Measurements from ENCODE around the gene NCBP2.

NCBP2 gene

DNA sequence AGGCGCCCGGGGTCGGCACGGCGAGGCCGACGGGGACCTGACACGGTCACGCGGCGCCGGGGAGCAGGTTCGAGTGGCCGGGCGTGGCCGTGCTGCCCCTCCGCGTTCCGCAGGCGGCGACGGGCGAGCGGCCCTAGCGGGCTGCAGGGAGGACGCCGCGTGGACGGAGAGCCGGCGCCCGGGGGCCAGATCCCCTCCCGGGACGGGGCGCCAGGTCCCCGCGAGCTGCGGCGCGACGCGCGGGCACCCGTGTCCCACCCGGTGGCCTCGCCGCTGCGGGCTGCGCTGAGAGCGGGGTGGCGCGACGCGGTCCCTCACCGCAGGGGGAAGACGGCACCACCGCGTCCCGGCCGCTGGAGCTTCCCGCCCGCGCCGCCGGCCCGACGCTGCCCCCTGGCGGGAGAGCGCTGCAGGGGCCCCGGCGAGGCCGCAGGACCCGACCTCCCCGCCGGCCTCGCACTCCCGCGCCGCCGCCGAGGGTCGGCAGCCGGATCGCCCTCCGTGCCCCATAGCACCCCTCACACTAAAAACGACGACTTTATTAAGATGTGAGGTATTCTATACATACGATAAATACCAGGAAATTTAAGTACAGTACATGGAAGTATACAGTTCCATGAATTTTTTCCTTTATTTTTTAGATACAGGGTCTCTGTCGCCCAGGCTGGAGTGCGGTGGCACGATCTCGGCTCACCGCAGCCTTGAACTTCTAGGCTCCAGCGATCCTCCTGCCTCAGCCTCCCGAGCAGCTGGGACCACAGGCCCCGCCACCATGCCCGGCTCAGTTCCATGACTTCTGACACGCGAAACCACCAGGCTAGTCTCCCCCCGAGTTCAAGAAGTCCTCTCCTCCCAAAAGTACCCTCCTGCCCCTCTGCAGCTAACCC lies 27.6 kb upstream of the NCBP2 start:
- Histone ChIP-seq H3K4me2 (ENCODE audit: low read length) (peak overlapping the region; percentile 78), H3K27me3 (ENCODE audit: low read depth, low read length) (0 out of 2 replicates have a peak, but pooled peaks cover 3% of the 10 kb centered on the region), H3K4me3 (ENCODE audit: low read length) (peak overlapping the region; percentile 76), H3K27ac (ENCODE audit: low read length) (no peak overlapping the region), H3K79me2 (ENCODE audit: low read length) (no peaks in the 10 kb centered on the region), H3K36me3 (replicated peaks; ENCODE audit: low read depth, low read length) (peaks cover 9% of the 10 kb centered on the region), H4K20me1 (ENCODE audit: insufficient read depth, low read length) (no peaks in the 10 kb centered on the region), H3K4me1 (ENCODE audit: low read length) (peaks cover 6% of the 10 kb centered on the region; the same call in 1 of the 2 replicates), H3K9ac (ENCODE audit: low read length) (peak overlapping the region; percentile 67; the same call in 1 of the 2 replicates), H2AFZ (ENCODE audit: low read depth, low read length) (no peak overlapping the region), H3K9me3 (ENCODE audit: insufficient read depth, low read length) (peaks cover 12% of the 10 kb centered on the region; the same call in 1 of the 2 replicates)
- TF ChIP-seq EZH2phosphoT487 (IDR thresholded peaks at IDR 0.05; ENCODE audit: low read depth) (no peak), CTCF (IDR thresholded peaks at IDR 0.05; ENCODE audit: low read depth, low read length) (peak; percentile 38)

DNA sequence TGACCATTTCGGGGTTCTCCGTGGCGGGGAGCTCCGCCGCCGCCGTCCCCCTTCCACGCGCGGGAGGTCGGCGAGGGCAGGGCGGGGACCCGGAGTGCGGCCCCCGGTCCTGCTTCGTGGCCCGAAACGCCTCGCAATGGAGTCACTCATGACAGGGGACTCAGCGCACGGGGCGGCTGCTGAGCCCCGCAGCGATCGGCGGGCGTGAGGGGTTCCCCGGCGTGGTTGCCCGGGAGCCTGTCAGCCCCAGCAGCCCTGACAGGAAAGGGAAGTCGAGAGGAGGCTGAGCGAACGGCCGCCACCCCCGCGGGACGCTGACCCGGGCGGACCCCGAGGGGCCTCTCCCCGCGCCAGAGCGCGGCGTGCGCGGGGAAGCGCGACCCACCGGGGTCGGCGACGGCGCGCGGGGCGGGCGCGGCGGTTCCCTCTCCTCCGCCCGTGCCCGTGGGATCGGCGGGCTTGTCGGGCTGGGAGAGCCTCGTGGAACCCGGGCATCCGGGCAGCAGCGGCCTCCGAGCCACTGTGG lies 26.9 kb upstream of the NCBP2 start:
- peak overlapping the region; percentile 70; the same call in 1 of the 2 replicates for H2AFZ ChIP-seq (ENCODE audit: low read depth, low read length)
- H3K36me3 ChIP-seq (replicated peaks; ENCODE audit: low read depth, low read length), result peaks cover 9% of the 10 kb centered on the region
- no peak overlapping the region for H3K27ac ChIP-seq (ENCODE audit: low read length)
- H4K20me1 ChIP-seq (ENCODE audit: insufficient read depth, low read length), result no peaks in the 10 kb centered on the region
- peak overlapping the region; percentile 67 for H3K9ac ChIP-seq (ENCODE audit: low read length)
- peaks cover 9% of the 10 kb centered on the region; the same call in 1 of the 2 replicates for H3K4me1 ChIP-seq (ENCODE audit: low read length)
- 0 out of 2 replicates have a peak, but pooled peaks cover 3% of the 10 kb centered on the region for H3K27me3 ChIP-seq (ENCODE audit: low read depth, low read length)
- H3K79me2 ChIP-seq (ENCODE audit: low read length), result no peaks in the 10 kb centered on the region
- TF ChIP-seq EZH2phosphoT487 (IDR thresholded peaks at IDR 0.05; ENCODE audit: low read depth) (no peak), CTCF (IDR thresholded peaks at IDR 0.05; ENCODE audit: low read depth, low read length) (no peak)
- H3K4me3 ChIP-seq (ENCODE audit: low read length), result peak overlapping the region; percentile 76
- H3K4me2 ChIP-seq (ENCODE audit: low read length), result peak overlapping the region; percentile 78
- peaks cover 16% of the 10 kb centered on the region; the same call in 1 of the 2 replicates for H3K9me3 ChIP-seq (ENCODE audit: insufficient read depth, low read length)

DNA sequence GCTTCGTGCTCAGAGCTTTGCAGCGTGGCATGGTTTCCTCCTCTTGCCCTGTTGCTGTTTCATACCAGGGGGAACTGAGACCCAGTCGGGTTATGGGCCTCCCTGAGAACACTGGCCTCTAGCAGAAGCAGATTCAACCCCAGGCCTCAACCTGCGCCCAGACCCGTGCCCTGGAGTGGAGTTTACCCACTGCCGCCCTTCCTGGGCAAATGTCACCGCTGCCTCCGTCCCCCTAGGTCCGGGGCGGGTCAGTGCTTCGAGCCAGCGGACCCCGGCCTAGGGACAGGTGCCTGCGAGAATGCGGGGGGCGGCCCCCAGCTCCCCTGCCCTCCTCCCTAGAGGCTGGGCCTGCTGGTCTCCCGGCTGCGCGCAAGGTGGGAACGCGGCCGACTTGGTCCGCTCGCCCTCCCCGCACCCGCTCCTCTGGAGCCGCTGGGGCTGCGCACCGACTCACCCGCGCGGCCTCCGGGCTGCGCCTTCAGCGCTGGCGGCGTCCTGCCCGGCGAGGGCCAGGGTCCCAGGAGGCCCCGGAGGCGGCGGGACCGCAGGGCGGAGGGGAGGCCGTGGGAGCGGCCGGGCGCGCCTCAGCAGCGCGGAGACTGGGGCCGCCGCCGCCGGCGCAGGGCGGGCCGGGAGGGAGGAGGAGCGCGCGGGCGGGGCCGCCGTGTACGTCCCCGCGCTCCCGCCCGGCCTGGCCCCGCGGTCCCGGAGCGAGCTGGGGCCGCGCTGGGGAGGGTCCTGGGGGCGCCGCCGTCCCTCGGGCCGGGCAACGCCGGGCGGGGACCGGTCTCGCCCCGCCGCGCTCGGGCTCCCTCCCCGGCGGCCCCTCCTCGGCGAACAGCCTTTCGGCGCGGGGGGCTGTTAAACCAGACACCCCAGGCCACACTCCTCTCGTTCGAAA lies 26.2 kb upstream of the NCBP2 start, which contains the start of gene PIGZ:
PIGZ (minus strand) TSS at position 601 of the 901 bp plus-strand sequence. CDS start 16,802 bp downstream, outside the sequence.
- Histone ChIP-seq H3K27me3 (ENCODE audit: low read depth, low read length) (0 out of 2 replicates have a peak, but pooled peaks cover 3% of the 10 kb centered on the region), H3K4me1 (ENCODE audit: low read length) (peaks cover 9% of the 10 kb centered on the region; the same call in 1 of the 2 replicates), H3K9ac (ENCODE audit: low read length) (peak within 1 kb of the TSS; percentile 67), H4K20me1 (ENCODE audit: insufficient read depth, low read length) (no peaks in the 10 kb centered on the region), H3K9me3 (ENCODE audit: insufficient read depth, low read length) (peaks cover 16% of the 10 kb centered on the region; the same call in 1 of the 2 replicates), H3K79me2 (ENCODE audit: low read length) (no peaks in the 10 kb centered on the region), H2AFZ (ENCODE audit: low read depth, low read length) (peak within 1 kb of the TSS; percentile 70; the same call in 1 of the 2 replicates), H3K36me3 (replicated peaks; ENCODE audit: low read depth, low read length) (peaks cover 9% of the 10 kb centered on the region), H3K27ac (ENCODE audit: low read length) (no peak within 1 kb of the TSS), H3K4me2 (ENCODE audit: low read length) (peak within 1 kb of the TSS; percentile 78), H3K4me3 (ENCODE audit: low read length) (peak within 1 kb of the TSS; percentile 76)
- TF ChIP-seq EZH2phosphoT487 (IDR thresholded peaks at IDR 0.05; ENCODE audit: low read depth), result no peak
- TF ChIP-seq CTCF (IDR thresholded peaks at IDR 0.05; ENCODE audit: low read depth, low read length), result no peak

Measured in OCI-LY3 (cell line).